ENCODE data around the gene RASGRF1.

RASGRF1 gene

DNA sequence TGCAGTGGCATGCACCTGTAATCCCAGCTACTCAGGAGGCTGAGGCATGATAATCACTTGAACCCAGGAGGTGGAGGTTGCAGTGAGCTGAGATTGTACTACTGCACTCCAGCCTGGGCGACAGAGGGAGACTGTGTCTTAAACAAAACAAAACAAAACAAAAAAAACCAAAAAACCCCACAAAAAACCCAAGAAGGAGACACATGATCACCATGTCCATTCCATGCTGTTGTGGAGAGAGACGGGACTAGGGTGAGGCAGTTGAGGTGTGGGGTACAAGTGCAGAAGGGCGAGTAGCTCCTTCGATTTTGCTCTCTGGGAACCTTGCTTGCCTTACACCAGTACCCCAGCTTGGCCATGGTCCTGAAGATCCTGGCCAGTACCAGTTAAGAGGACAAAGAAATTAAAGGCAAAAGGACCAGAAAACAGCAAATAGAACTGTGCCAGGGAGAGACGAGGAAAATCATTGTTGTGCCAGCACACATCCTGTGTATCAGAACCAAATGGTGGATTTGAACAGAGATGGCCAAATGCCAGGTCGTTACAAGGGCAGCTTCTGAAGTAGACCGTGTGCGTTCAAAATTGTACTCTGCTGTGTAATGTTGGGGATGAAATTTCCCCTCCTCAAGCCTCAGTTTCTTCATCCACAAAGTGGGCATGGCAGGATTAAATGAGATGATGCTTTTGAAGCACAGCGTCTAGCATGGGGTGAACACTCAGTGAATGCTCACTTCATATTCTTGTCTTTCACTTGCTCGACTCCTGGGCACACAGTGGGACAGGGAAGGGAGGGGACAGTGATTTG, 102.8 kb downstream of the RASGRF1 start:
- H3K4me3 ChIP-seq (ENCODE audit: low read length): no peak overlapping the region
- DNase-seq (ENCODE audit: low read depth): no peak
- TF ChIP-seq, protein P1, sequence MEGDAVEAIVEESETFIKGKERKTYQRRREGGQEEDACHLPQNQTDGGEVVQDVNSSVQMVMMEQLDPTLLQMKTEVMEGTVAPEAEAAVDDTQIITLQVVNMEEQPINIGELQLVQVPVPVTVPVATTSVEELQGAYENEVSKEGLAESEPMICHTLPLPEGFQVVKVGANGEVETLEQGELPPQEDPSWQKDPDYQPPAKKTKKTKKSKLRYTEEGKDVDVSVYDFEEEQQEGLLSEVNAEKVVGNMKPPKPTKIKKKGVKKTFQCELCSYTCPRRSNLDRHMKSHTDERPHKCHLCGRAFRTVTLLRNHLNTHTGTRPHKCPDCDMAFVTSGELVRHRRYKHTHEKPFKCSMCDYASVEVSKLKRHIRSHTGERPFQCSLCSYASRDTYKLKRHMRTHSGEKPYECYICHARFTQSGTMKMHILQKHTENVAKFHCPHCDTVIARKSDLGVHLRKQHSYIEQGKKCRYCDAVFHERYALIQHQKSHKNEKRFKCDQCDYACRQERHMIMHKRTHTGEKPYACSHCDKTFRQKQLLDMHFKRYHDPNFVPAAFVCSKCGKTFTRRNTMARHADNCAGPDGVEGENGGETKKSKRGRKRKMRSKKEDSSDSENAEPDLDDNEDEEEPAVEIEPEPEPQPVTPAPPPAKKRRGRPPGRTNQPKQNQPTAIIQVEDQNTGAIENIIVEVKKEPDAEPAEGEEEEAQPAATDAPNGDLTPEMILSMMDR (IDR thresholded peaks at IDR 0.05; ENCODE audit: insufficient read depth, low read depth, low read length, missing control alignments): no peak

DNA sequence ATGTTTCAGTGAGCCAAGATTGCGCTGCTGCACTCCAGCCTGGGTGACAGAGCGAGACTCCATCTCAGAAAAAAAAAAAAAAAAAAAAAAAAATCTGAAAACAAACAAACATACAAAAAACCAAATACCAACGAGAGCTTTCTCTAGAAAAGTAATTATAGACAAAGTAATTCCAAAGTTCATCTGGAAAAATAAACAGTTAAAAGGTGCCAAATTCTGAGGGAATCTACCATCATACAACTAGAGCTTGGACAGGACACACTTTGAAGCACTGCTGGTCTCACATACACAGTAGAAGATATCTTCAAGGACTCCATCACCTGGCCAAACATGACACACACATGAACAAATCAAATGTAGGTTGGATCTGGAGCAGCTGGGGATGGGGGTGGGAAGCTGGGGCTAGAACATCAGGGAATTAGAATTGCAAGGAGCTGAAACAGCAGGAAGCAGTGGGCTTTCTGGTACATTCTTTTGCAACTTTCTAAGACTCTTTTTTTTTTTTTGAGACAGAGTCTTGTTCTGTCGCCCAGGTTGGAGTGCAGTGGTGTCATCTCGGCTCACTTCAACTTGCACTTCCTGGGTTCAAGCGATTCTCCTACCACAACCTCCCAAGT, 104.6 kb downstream of the RASGRF1 start:
- TF ChIP-seq, protein P1 (IDR thresholded peaks at IDR 0.05; ENCODE audit: insufficient read depth, low read depth, low read length, missing control alignments): no peak
- no peak for DNase-seq (ENCODE audit: low read depth)
- no peak overlapping the region for H3K4me3 ChIP-seq (ENCODE audit: low read length)

DNA sequence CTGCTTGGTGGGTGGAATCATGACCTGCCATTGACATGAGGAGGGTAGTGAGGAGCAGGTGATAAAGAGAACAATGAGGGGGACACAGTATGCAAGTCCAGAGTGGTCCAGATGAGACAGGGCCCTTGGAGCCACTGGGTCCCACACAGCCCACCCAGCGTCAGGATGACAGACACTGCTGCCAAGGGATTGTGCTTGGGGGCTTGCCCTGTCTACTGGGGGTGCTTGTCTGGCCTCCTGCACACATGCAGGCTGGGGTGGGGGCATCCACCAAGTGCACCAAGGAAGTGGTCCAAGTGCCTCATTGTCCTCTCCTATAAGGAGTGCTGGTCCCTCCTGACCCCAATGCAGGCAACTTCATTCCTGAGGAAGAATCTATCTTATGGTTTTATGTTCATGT, 106.5 kb downstream of the RASGRF1 start:
- TF ChIP-seq, protein P1 (IDR thresholded peaks at IDR 0.05; ENCODE audit: insufficient read depth, low read depth, low read length, missing control alignments): no peak
- DNase-seq (ENCODE audit: low read depth): no peak

DNA sequence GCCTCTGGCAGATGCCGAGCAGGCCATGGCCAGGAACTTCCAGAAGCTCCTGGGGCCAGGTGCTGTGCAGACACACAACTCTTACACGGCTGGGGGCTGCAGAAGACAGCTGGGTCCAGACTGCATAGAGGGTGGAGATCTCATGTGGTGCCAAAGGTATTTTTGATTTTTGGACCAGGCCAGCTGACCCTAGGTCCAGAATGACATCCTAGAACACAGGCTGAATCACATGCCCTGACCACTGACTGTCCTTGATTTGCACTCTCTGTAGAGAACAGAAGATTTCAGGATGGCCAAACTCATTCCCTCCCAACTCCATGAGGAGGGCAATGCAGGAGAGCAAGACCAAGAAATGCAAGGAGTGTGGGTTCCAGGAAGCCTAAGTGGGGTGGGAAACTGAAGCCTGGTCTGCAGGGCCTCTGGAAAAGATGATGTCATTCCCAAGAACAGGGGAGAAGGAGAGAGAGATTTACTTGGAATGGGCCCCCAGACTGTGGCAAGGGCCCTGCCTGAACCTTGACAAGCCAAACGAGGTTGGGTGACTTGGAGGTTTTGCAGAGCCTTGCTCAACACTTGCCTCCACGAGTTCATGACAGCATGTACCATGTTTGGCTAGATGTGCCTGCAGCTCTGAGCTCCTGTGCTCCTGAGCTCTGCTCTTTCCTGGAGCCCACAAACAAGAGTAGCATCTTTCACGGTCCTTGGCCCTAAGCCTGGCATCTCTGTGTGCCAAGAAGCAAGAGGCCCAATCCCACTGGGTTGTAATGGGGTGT, 107.2 kb downstream of the RASGRF1 start:
- no peak overlapping the region for H3K4me3 ChIP-seq (ENCODE audit: low read length)
- TF ChIP-seq, protein P1 (IDR thresholded peaks at IDR 0.05; ENCODE audit: insufficient read depth, low read depth, low read length, missing control alignments): no peak
- no peak for DNase-seq (ENCODE audit: low read depth)

More for the DNA sequence above, 106.5 kb downstream of the RASGRF1 start:
- no peak overlapping the region for H3K4me3 ChIP-seq (ENCODE audit: low read length)

DNA sequence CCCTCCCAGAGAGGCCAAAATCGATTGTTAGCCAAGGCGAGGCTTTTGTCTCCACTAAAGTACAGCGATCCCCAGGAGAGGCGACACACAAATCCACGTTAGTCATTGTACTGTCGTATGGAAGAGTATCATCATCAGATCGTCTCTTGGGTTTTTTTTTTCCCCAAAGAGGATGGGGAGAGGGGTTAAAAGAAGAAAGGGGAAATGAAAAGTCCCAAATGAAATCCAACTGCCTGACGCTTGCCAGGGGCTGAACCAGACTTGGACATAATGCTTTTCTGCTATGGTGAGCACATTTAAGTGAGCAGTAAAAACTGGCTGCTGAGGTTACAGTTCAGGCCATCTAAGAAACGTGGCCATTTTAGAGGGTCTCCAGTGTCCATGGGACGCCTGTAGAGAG, 107.8 kb downstream of the RASGRF1 start:
- TF ChIP-seq, protein P1 (IDR thresholded peaks at IDR 0.05; ENCODE audit: insufficient read depth, low read depth, low read length, missing control alignments): no peak
- H3K4me3 ChIP-seq (ENCODE audit: low read length): no peak overlapping the region
- no peak for DNase-seq (ENCODE audit: low read depth)

DNA sequence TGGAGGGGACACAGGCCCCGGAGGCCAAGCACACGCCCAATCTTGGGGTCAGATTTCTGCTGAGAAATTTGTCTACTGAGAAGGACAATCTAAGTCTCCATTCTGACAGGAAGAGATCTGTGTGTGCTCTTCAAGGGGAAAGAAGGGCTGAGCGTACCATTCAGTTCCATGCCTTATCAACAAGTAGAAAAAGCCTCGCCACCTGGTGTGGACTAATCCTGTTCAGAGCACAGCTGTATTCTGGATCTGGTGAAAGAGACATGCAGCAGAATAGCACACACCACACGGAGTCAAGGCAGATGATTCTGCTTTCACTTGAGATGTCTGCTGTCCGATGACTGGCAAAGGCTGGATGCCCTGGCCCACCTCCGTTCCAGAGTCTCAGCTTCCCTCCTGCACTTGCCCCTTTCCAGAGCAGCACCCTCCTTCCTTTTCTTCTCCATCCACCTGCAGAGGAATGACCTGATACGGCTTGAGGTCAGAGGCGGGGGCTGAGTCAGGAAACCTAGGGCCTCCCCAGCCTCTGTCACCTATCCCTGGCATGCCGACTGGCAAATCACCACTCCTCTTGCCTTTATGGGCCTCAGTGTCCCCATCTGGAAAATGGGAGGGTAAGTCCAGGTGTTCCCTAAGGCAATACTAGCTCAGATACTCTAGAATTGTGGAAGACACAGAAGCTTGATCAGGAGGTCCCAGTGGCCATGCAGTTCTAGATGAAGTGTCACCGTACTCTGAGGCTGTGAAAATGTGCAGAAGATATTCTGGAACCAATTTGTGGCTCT, 108.9 kb downstream of the RASGRF1 start:
- H3K4me3 ChIP-seq (ENCODE audit: low read length): no peak overlapping the region
- no peak for DNase-seq (ENCODE audit: low read depth)
- TF ChIP-seq, protein P1 (IDR thresholded peaks at IDR 0.05; ENCODE audit: insufficient read depth, low read depth, low read length, missing control alignments): no peak

All from epithelial cell of esophagus (primary cell).